ENCODE data around the gene METTL1.

The METTL1 gene

GRCh38 chr12:57735198-57735855 is 36.6 kb downstream of the METTL1 start:
- FAIRE-seq (no peak), DNase-seq (ENCODE audit: insufficient read length, low spot score) (no peak)
- no peak for TF ChIP-seq CTCF (IDR thresholded peaks at IDR 0.05; ENCODE audit: insufficient read depth, missing control alignments)

- no peak for TF ChIP-seq CTCF (IDR thresholded peaks at IDR 0.05; ENCODE audit: insufficient read depth, missing control alignments)
- DNase-seq (ENCODE audit: insufficient read length, low spot score), result no peak
- no peak for FAIRE-seq
These were observed 37.3 kb downstream of the METTL1 start for GRCh38 chr12:57734591-57734990.

- DNase-seq (ENCODE audit: insufficient read length, low spot score) (no peak), FAIRE-seq (no peak)
- TF ChIP-seq CTCF (IDR thresholded peaks at IDR 0.05; ENCODE audit: insufficient read depth, missing control alignments), result no peak
These were observed 38.0 kb downstream of the METTL1 start for GRCh38 chr12:57733928-57734327.

GRCh38 chr12:57732726-57733593 is 38.9 kb downstream of the METTL1 start:
- FAIRE-seq (no peak), DNase-seq (ENCODE audit: insufficient read length, low spot score) (no peak)
- no peak for TF ChIP-seq CTCF (IDR thresholded peaks at IDR 0.05; ENCODE audit: insufficient read depth, missing control alignments)

- FAIRE-seq (no peak), DNase-seq (ENCODE audit: insufficient read length, low spot score) (no peak)
- TF ChIP-seq CTCF (IDR thresholded peaks at IDR 0.05; ENCODE audit: insufficient read depth, missing control alignments), result no peak
These were observed 39.6 kb downstream of the METTL1 start for GRCh38 chr12:57732270-57732669.

- no peak for FAIRE-seq
- no peak for TF ChIP-seq CTCF (IDR thresholded peaks at IDR 0.05; ENCODE audit: insufficient read depth, missing control alignments)
- DNase-seq (ENCODE audit: insufficient read length, low spot score), result no peak
These were observed 40.4 kb downstream of the METTL1 start for GRCh38 chr12:57731411-57732080.

Measured in D721Med (cell line).